Measurements from ENCODE around the gene PSRC1. TPM values are rescaled to one million over a fixed set of nuclear protein-coding genes. Genes with fewer than 3 reads are reported as not detected.
A peak's percentile ranks its signal among the peaks of the same experiment; 100 is the strongest.

PSRC1 gene
- total RNA-seq, 1 donor from 2014 or later = 100 TPM

DNA sequence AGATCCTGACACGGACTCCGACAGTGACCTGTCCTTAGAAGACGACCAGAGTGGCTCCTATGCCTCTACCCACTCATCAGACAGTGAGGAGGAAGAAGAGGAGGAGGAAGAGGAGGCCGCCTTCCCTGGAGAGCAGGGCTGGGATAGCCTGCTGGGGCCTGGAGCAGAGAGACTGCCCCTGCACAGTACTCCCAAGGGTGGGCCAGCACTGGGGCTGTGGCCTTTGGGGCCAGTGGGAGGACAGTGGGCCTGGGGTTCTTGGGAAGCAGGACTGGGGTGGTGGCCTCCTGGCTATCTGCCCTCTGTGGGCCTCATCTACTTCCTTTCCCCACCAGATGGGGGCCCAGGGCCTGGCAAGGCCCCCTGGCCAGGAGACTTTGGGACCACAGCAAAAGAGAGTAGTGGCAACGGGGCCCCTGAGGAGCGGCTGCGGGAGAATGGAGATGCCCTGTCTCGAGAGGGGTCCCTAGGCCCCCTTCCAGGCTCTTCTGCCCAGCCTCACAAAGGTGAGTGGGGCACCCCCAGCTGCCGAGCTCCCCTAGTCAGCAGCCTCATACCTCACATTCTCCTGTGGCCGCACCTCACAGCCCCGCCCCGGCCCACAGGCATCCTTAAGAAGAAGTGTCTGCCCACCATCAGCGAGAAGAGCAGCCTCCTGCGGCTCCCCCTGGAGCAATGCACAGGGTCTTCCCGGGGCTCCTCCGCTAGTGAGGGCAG, 10.0 kb downstream of the PSRC1 start:
- Mint-ChIP-seq H3K4me1 (peaks cover 31% of the 10 kb centered on the region), H3K4me3 (no peak overlapping the region), H3K27ac (ENCODE audit: unreplicated experiment) (no peak overlapping the region), H3K36me3 (ENCODE audit: low read depth) (peaks cover 9% of the 10 kb centered on the region), H3K9me3 (no peaks in the 10 kb centered on the region), H3K27me3 (ENCODE audit: low read depth) (no peaks in the 10 kb centered on the region)
- no peak for TF ChIP-seq CTCF (conservative IDR thresholded peaks at IDR 0.05)
- no peak for DNase-seq (ENCODE audit: low read depth, low spot score)

DNA sequence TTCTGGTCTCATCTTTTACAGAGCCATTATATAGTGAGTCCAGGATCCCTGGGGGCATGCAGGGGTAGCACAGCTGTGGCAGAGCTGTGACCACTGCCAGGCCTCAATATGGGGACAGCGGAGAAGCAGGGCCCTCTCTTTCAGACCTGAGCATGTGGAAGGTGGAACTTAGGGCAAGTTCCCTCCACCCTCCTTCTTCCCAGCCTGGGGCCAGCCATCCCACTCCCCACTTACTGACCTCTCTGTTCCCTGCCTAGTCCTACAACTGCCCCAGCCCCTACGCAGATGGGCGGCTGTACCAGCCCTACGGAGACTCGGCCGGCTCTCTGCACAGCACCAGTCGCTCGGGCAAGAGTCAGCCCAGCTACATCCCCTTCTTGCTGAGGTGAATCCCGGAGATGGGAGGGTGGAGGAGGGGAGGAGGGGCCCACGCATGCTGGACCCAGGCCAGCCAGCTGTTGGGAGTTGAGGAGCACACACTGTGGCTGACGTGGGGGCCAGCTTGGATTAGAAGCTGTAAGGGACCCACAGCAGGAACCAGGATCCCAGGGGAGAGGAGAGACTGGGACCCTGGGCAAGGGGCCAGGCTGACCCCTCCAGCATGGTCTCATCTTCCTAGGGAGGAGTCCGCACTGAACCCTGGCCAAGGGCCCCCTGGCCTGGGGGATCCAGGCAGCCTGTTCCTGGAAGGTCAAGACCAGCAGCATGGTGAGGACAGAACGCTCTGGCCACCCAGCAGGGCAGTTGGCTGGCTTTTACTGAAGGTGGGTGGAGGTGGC, 10.7 kb downstream of the PSRC1 start:
- H3K27me3 Mint-ChIP-seq (ENCODE audit: low read depth) = no peaks in the 10 kb centered on the region
- TF ChIP-seq CTCF (conservative IDR thresholded peaks at IDR 0.05) = no peak
- H3K36me3 Mint-ChIP-seq (ENCODE audit: low read depth) = peaks cover 9% of the 10 kb centered on the region
- no peak overlapping the region for H3K27ac Mint-ChIP-seq (ENCODE audit: unreplicated experiment)
- H3K4me1 Mint-ChIP-seq = peaks cover 28% of the 10 kb centered on the region
- no peaks in the 10 kb centered on the region for H3K9me3 Mint-ChIP-seq
- no peak for DNase-seq (ENCODE audit: low read depth, low spot score)
- H3K4me3 Mint-ChIP-seq = peak overlapping the region; percentile 41

DNA sequence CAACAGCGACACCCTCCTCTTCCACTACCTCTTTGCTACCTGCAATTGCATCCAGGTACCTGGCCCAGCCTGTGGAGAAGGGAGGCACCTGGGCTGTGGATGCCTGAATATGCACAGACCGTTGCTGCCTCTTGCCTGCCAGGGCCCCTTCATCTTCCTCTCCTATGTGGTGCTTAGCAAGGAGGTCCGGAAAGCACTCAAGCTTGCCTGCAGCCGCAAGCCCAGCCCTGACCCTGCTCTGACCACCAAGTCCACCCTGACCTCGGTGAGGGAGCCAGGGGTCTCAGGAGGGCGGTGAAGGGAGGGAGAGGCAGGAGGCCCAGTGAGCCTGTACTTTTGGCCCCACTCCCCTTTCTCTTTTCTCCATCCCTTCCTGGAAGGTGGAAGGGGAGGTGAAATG, 11.5 kb downstream of the PSRC1 start:
- no peak overlapping the region for H3K27ac Mint-ChIP-seq (ENCODE audit: unreplicated experiment)
- H3K4me1 Mint-ChIP-seq = peaks cover 25% of the 10 kb centered on the region
- DNase-seq (ENCODE audit: low read depth, low spot score) = no peak
- no peaks in the 10 kb centered on the region for H3K27me3 Mint-ChIP-seq (ENCODE audit: low read depth)
- H3K4me3 Mint-ChIP-seq = peak overlapping the region; percentile 41
- H3K9me3 Mint-ChIP-seq = no peaks in the 10 kb centered on the region
- TF ChIP-seq CTCF (conservative IDR thresholded peaks at IDR 0.05) = no peak
- H3K36me3 Mint-ChIP-seq (ENCODE audit: low read depth) = peaks cover 9% of the 10 kb centered on the region

DNA sequence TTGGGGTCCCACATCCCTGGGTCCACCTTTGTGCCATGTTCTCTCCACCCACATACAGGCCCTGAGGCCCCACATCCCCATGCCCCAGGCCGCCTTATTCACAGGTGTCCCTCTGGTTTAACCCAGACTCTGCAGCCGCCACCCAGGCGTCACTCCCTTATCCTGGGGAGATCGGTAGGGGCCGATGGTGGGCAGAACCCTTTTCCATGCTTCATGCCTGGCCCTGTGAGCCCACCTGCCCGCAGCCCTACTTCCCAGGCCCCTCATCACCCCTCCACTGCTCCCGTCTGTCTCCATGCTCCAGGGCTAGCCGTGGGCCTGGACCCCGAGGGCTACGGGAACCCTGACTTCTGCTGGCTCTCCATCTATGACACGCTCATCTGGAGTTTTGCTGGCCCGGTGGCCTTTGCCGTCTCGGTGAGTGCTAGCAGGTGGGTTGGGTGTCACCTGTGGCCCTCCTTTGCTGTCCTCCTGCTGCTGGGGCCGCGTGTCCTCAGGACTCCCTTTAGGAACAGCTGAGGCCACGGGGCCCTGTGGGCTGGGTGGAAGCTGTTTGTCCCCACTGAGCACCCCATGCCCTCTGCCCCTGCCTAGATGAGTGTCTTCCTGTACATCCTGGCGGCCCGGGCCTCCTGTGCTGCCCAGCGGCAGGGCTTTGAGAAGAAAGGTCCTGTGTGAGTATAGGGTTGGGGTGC, 12.2 kb downstream of the PSRC1 start:
- Mint-ChIP-seq H3K36me3 (ENCODE audit: low read depth) (peaks cover 9% of the 10 kb centered on the region), H3K27ac (ENCODE audit: unreplicated experiment) (peak overlapping the region; percentile 95)

More for the DNA sequence above, 12.2 kb downstream of the PSRC1 start:
- TF ChIP-seq CTCF (conservative IDR thresholded peaks at IDR 0.05) = no peak
- Mint-ChIP-seq H3K4me1 (peaks cover 21% of the 10 kb centered on the region), H3K27me3 (ENCODE audit: low read depth) (no peaks in the 10 kb centered on the region), H3K4me3 (no peak overlapping the region), H3K9me3 (no peaks in the 10 kb centered on the region)
- no peak for DNase-seq (ENCODE audit: low read depth, low spot score)

Measured in neural crest cell (in vitro differentiated cells).